ENCODE data around the gene ZNF609. TPM values are rescaled to one million over a fixed set of nuclear protein-coding genes. Genes with fewer than 3 reads are reported as not detected.

ZNF609 gene
- total RNA-seq, 4 donors from 2014 or later: 25.2 to 45.5 (median 32.6) TPM

DNA sequence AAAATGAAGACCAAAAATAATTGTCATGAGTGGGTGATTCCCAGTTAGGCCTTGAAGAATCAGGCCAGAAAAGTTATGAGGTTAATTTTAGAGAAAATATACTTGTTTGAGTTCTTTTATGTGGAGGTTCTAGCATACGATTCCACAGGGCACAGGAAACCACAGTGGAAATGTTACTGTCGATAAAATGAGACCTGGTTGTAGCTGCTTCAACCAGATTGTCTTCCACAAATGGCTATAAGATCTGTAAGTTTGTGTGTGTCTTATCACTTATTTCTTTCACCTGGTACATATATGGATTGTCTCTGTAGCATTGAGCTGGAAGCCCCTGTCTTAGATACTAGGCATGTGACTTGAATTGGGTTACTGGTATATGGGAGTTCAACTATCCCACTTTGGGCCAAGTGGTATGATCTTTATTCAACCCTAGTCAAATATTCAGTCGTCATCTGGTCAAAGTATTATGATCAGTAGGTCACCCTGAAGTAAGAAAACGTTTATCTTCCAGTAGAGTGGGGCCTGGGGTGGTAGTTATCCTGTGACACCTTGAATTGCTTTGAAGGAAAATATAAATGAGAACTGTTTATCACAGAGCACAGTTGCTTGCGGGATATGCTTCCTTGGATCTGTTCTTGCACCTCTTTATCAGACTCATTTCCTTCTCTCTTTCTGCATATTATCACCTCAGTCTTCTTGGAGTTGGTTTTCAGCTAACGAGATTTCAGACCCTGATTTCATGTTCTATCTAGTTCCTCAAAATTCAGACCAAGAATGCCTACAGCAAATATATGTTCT lies 21.5 kb upstream of the ZNF609 start:
- Histone ChIP-seq H3K27me3 (no peaks in the 10 kb centered on the region), H3K36me3 (no peaks in the 10 kb centered on the region), H3K9me3 (no peaks in the 10 kb centered on the region), H3K4me1 (peaks cover 5 to 8% of the 10 kb centered on the region in 2 donors), H3K4me3 (replicated peaks in 1 of 3) (no peak overlapping the region), H3K27ac (no peak overlapping the region)
- DNase-seq: no peak
- intact Hi-C loops (cut with DNase I): no loop called here
- 84 to 85% methylated on average over 6 of the region's 6 CpGs for WGBS, 2 donors
- TF ChIP-seq, protein P1, sequence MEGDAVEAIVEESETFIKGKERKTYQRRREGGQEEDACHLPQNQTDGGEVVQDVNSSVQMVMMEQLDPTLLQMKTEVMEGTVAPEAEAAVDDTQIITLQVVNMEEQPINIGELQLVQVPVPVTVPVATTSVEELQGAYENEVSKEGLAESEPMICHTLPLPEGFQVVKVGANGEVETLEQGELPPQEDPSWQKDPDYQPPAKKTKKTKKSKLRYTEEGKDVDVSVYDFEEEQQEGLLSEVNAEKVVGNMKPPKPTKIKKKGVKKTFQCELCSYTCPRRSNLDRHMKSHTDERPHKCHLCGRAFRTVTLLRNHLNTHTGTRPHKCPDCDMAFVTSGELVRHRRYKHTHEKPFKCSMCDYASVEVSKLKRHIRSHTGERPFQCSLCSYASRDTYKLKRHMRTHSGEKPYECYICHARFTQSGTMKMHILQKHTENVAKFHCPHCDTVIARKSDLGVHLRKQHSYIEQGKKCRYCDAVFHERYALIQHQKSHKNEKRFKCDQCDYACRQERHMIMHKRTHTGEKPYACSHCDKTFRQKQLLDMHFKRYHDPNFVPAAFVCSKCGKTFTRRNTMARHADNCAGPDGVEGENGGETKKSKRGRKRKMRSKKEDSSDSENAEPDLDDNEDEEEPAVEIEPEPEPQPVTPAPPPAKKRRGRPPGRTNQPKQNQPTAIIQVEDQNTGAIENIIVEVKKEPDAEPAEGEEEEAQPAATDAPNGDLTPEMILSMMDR (IDR thresholded peaks at IDR 0.05): no peak
- no peak for TF ChIP-seq POLR2A (IDR thresholded peaks at IDR 0.05)

DNA sequence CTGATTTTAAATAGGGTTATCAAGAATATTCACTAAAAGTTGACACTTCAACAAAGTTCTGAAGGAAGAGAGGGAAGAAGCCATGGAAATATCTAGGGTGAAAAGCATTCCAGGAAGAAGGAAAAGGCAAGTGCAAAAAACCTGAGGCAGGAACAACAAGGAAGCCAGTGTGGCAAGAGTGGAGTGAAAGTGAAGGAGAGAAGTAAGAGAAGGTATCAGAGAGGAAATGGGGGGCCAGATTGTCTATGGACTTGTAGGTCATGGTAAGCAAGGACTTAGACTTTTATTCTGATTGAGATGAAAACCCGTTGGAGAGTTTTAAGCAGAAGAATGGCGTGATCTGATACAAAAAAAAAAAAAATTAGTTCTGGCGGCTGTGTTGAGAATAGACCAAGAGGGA lies 18.5 kb upstream of the ZNF609 start:
- 92 to 97% methylated on average over 3 of the region's 3 CpGs for WGBS, 2 donors
- Histone ChIP-seq H3K4me1 (peaks cover 8 to 17% of the 10 kb centered on the region in 2 donors), H3K27ac (no peak overlapping the region), H3K27me3 (no peaks in the 10 kb centered on the region), H3K36me3 (peaks cover 6 to 7% of the 10 kb centered on the region in 2 donors), H3K4me3 (replicated peaks in 1 of 3) (no peak overlapping the region), H3K9me3 (no peaks in the 10 kb centered on the region)
- intact Hi-C loops (cut with DNase I): no loop called here
- no peak for DNase-seq
- TF ChIP-seq POLR2A (IDR thresholded peaks at IDR 0.05): no peak
- TF ChIP-seq, protein P1 (IDR thresholded peaks at IDR 0.05): no peak

DNA sequence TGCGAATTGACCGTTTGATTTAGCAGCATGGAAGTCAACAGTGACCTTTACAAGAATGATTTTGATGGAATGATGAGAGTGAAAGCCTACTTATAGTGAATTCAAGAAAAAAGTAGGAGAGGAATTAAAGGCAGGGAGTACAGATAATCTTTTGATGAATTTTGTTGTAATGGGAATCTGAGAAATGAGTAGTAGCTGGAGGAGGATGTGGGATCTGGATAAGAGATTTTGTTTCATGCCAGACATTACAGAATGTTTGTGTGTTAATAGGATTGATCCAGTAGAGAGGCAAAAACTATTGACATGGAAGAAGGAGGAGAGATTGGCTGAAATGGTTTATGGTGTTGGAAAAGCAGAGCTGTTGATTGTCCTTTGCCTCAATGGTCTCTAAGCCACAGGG lies 17.4 kb upstream of the ZNF609 start:
- intact Hi-C loops (cut with DNase I): no loop called here
- Histone ChIP-seq H3K4me1 (peaks cover 8 to 17% of the 10 kb centered on the region in 2 donors), H3K27ac (peak overlapping the region in 2 of 3 donors; percentile 20 to 60), H3K27me3 (no peaks in the 10 kb centered on the region), H3K4me3 (replicated peaks in 1 of 3) (no peak overlapping the region), H3K9me3 (no peaks in the 10 kb centered on the region), H3K36me3 (peaks cover 6 to 17% of the 10 kb centered on the region in 2 donors)
- 93 to 94% methylated on average over 2 of the region's 2 CpGs for whole genome bisulfite sequencing, 2 donors
- no peak for DNase-seq
- TF ChIP-seq, protein P1 (IDR thresholded peaks at IDR 0.05): no peak
- no peak for TF ChIP-seq POLR2A (IDR thresholded peaks at IDR 0.05)

DNA sequence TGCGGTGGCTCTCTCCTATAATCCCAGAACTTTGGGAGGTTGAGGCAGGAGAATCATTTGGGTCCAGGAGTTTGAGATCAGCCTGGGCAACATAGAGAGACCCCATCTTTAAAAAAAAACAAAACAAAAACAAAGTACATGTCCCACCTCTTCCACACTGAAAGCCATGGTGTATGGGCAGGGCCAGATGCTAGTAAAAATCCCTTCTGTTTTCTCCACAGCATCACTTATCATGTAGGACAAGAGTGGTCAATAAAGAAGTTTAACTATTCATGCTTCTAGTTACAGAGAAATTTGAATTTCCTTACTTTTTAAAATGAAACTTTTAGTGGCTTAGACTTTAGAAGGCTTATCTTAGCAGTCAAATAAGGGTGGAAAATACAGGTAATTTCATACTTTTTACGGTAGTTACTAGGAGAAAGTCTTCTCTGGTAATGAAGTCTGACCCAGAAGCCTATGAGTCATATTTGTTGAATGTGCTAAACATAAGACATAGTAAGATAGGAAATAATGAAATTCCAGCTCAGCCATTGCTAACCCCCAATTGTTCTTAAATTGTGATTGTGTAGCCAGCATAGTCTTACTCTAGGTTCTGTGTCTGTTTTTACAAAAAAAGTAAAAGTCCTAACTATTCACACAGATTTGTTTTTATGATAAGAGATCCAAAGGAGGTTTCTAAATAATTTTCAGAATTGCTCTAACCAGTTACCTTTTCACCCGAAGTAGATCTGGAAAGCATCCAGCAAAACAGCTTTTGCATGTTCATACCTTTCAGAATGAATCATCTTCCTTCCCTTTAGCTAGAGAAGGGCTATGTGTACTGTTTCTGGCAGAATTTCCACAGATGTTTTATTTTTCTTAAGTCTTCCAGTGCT lies 16.4 kb upstream of the ZNF609 start:
- Histone ChIP-seq H3K4me1 (peaks cover 8 to 17% of the 10 kb centered on the region in 2 donors), H3K36me3 (peaks cover 12 to 18% of the 10 kb centered on the region in 2 donors), H3K27me3 (no peaks in the 10 kb centered on the region), H3K9me3 (no peaks in the 10 kb centered on the region), H3K27ac (peak overlapping the region; percentile 20 to 60 (median 46)), H3K4me3 (replicated peaks in 1 of 3) (no peak overlapping the region)
- intact Hi-C loops (cut with DNase I): no loop called here
- no peak for DNase-seq
- no peak for TF ChIP-seq POLR2A (IDR thresholded peaks at IDR 0.05)
- TF ChIP-seq, protein P1 (IDR thresholded peaks at IDR 0.05): no peak
- 54 to 67% methylated on average over 3 of the region's 3 CpGs for WGBS, 2 donors
